Hematopoietic multipotent progenitor cell treated with erythropoietin and hydrocortisone succinate and interleukin-3 and kit ligand, for 6 days (in vitro differentiated cells): Measurements from ENCODE around the gene SLC22A14.
A peak's percentile ranks its signal among the peaks of the same experiment; 100 is the strongest.
"Not testable (repeated sequence)": the region's sequence is repeated elsewhere in the genome, so short reads cannot be mapped to it uniquely, and the experiment has no call there.

Source experiments
- DNase-seq: peaks from one replicate; pipeline ENCODE4 v3.0.0-alpha.2; 2015

SLC22A14 gene, protein sequence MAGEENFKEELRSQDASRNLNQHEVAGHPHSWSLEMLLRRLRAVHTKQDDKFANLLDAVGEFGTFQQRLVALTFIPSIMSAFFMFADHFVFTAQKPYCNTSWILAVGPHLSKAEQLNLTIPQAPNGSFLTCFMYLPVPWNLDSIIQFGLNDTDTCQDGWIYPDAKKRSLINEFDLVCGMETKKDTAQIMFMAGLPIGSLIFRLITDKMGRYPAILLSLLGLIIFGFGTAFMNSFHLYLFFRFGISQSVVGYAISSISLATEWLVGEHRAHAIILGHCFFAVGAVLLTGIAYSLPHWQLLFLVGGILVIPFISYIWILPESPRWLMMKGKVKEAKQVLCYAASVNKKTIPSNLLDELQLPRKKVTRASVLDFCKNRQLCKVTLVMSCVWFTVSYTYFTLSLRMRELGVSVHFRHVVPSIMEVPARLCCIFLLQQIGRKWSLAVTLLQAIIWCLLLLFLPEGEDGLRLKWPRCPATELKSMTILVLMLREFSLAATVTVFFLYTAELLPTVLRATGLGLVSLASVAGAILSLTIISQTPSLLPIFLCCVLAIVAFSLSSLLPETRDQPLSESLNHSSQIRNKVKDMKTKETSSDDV

DNA sequence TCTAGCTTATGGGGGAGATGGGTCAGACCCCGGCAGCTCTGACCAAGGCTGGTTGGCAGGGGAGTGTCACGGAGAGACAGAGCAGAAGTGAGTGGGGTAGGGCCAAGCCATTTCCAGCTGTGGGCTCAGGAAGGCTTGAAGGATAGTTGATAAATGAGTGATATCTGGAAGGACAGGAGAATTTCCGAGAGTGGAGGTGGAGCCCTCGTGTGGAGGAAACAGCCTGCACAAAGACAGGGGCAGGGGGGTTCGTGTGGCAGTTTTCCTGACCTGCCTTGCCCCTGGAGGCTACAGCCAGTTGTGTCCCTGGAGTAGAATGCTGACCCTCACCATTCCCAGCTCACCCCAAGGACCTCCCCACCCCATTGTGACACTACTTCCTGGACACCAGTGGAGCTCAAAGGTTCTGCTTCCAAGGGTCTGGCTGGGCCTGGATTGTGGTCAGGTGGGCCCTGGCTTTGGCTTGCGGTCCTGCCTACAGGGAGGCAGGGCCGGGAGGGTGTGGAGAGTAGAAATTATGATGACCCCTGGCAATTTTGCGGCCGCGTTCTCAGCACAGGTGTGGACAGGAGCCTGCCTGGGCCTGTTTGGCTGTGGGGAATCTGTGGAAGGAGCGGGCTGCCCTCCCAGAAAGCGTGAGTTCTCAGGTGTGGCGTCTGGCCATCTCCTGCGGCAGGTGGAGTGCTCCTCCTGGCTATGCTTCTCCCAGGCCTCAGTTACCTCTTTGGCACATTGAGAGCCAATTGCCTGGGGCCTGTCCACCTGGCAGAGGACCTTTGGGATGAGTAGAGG is at the start of gene SLC22A14:
Gene SLC22A14, plus strand, starts transcription at position 400 of the 792 bp plus-strand sequence. CDS start 23,733 bp downstream, outside the sequence.
- DNase-seq, result no peak

DNA sequence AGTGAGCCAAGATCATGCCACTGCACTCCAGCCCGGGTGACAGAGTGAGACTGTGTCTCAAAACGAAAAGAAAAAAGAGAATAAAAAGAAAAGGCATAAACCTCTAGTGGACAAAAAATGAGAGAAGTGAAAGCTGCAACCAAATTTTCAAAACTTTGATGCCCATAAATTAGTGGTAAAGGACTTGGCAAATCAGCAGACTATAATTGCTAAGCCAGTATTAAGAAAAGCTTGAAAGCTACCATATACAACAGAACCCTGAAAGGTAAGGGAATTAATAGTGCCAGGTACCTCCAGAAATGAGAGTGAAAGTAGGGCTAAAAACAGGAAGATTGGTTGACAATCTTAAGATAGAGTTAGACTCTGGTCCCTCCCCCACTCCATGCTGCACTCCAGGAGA is 49.4 kb upstream of the SLC22A14 start:
- DNase-seq, result no peak

DNA sequence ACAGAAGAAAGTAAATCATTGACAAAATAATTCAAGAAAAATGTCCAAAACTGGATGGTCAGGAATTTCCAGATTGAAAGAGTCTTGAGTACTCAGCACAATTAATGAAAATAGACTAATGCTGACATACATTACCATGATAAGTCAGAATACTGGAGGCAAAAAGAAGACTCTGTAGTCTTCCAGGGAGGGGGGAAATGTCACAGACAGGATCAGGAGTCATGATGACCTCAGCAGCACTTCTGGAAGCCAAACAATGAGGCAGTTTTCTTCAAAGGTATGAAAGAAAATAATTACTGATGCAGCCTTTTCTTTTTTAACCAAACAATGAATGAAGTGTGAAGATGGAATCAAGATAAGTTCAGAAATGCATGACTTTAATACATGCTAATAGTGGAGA is 46.6 kb upstream of the SLC22A14 start:
- DNase-seq, result no peak

DNA sequence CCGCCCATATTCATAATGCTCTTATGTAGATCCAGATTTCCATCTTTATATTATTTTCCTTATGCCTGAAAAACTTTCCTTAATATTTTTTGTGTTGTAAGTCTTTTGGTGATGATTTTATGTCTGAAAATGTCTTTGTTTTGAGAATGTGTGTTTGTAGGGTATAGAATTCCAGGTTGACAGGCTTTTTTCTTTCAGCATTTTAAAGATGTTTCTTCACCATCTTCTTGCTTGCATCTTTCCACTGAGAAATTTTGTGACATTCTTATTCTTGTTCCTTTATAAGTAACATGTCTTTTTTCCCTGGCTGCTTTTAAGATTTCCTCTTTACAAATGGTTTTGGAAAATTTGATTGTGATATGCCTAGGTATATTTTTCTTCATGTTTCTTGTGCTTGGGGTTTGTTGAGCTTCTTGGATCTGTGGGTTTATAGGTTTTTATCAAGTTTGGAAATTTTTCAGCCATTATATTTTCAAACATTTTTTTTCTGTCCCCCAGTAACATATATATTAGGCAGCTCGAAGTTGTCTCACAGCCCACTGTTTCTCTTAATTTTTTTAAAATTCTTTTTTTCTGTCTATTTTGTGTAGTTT is 43.6 kb upstream of the SLC22A14 start:
- DNase-seq, result no peak

DNA sequence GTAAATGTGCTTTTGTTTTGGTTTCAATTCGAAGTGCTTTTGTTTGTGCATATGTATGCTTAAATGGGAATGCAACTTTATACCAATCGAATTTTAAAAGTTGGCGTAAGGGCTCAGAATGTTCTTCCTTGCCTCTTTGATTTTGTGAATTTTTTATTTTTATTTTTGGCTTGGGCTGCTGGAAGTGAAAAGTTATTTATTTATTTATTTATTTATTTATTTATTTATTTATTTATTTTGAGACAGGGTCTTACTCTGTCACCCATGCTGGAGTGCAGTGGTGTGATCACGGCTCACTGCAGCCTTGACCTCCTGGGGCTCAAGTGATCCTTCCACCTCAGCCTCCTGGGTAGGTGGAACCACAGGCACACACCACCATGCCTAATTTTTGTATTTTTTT is 39.3 kb upstream of the SLC22A14 start:
- not testable (repeated sequence) for DNase-seq

DNA sequence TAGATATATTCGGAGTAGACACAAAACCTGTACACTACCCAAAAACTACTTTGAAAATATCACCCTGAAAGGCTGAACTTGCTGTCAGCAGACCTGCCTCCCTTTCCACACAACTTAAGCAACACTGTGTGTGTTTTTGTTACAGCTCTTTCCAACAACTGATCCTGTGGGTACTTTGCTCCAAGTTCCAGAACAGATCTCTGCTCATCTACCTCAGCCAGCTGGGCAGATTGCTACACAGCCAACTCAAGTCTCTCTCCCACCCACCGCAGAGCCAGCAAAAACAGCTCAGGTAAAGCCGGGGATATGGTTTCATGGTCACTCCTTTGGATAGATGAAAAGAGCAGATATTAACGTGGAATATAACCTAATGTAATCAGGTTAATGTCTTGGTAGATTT is 36.2 kb upstream of the SLC22A14 start:
- no peak for DNase-seq

DNA sequence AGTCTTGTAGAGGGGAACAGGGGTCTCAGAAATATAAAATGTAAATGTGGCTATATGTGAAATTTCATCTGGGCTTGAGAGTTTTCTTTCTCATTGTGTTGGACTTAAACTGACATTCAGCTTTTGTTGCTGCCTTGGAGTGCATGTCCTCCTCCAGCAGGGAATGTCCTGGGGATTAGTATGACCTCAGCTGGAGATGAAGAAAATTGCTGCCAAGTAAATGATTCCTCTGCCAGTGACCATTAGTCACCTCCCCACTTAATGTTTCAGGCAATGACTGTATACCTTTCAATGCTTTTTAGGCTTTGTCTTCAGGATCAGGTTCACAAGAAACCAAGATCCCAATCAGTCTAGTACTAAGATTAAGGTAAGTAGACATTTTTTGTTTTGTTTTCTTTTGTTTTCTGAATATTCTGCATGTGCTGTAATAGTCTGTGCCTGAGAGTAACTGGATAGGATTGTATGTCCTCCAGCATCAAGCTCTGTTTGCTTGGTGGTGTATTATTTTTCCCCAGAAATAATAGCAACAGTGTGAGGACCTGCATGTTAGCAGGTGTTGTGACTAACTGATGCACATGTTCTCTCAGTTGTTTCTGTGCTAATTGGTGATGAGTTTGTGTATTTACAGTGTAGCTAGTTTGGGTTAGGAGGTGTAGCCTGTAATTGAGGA is 34.6 kb upstream of the SLC22A14 start:
- DNase-seq, result no peak

DNA sequence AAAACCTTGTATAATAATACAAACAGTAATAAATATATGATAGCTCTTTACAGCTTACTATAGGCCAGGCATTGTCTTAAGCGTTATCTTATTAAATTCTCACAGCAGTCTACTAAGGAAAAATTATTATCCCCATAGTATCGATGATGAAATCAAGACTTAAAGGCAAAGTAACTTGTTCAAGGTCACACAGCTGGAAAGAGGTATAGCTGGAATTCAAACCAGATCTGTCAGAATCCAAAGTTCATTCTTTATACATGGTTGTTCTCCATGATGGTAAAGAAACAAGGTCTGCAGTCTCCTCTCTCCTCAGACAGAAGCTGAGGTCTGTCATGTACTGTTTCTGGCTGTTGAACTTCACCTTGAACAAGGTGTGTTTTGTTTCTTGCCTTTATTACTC is 31.9 kb upstream of the SLC22A14 start:
- no peak for DNase-seq

DNA sequence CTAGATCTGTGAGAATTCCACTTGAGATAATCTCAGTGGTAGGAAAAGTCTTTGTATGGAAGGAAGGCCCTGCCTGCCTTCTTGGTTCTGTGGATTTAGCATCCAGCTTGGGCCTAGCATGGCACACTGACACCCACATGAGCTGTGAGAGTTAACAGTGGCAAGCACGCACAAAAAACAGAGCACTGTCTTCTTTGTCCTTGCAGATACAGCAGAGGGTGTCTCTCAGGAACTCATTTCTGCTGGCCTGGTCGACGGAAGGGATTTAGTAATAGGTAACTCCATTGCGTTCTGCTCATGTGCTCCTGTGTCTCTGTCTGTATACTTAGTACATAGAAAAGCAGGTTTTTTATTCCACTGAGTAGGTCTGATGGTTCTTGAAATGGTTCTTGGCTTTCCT is 30.9 kb upstream of the SLC22A14 start:
- no peak for DNase-seq

DNA sequence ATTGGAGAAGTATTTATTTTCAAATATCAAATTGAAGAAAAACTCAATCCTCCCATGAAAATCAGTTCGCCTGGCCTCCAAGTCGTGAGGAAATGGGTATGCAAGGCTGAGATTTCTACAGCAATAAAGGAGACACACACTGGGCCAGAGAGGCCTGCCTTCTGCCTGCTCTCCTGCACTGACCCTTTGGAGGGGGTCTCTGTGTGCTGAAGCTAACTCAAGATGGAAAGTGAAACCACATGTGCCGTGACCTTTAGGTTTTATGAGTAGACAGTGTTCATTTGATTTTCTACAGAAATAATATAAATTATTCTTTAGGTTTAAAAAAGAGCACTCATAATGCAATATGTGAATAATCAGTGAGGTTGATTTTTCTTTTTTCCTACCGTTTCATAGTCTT is 28.4 kb upstream of the SLC22A14 start:
- no peak for DNase-seq

DNA sequence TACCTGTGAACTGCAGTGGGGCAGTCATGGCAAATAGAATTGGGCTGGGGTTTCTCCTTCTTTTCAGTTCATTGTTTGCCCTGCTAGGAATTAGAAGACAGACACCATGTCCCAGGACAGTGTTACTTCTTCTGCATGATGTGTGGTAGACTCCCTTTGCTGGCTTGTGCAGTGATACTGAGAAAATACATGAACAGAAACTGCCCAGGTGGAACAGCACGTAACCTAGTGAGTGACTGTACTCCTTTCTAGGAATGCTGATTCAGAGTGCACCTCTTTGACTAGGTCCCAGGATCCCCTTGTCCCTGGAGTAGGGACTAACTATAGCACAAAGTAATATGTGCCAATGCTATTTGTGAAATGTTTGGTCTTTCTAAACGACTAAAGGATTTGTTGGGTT is 27.2 kb upstream of the SLC22A14 start:
- no peak for DNase-seq

DNA sequence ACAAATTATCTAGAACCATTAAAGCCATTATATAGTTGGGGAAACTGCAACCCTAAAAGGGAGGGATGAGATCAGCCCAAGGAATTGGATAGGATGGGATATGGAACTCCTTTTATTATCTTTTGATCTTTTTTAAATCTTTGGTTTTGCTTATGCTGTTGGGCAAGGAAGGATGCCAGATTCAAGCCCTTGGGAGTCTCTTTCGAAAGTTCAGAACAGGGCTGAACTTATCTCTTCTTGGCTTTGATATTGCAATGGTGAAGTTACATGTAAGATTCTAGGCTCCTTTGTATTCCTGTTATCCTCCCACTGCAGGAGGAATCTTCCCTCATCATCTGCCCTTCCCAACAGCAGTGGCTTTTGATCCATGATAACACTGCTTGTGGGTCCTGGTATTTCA is 26.5 kb upstream of the SLC22A14 start:
- no peak for DNase-seq

DNA sequence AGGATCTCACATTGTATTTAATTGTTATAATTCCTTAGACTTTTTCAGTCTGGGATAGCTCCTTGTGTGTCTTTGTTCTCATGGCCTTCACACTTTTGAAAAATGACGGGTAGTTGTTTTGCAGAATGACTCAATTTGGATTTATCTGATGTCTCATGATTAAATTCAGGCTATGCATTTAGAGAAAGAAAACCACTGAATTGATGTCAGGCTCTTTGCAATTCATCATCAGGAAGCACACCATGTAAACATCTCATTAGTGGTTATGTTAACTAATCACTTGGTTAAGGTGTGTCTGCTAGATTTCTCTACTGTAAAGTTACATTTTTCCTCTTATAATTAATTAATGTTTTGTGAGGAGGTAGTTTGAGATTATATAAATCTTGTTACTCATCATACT is 24.5 kb upstream of the SLC22A14 start:
- DNase-seq, result peak; percentile 18

DNA sequence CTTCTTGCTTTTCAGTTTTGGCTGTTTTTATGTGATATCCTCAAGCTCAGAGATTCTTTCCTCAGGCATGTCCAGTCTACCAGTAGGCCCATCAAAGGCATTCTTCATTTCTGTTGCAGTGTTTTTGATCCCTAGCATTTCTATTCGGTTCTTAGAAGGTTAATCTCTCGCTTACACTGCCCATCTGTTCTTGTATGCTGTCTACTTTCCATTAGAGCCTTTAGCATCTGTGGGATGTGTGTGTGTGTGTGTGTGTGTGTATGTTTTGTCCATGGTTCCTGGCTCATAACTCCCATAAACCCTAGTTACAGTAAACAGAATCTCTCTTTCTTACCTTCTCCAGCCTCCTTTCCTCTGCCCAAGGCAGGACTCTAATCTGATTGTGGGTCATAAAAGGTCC is 21.6 kb upstream of the SLC22A14 start:
- DNase-seq, result no peak

DNA sequence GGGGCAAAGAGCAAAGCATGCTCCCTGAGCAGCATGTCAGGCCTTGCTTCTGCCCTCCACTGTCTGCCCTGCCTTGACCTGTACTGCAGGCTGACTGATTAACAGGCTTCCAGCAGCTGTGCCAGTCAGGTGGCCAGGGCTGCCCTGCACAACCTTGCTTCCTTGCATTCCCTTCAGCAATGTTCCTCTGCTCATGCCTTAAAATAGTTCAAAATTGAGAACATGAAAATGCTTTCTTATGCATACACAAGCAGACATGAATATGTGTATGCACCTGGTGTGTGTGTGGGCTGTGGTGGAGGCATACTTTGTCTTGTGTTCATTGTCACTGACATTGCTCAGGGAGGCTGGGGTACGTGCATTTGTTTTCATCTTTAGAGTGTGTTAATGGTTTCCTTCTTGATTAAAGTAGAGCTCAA is 17.7 kb upstream of the SLC22A14 start:
- peak; percentile 32 for DNase-seq

DNA sequence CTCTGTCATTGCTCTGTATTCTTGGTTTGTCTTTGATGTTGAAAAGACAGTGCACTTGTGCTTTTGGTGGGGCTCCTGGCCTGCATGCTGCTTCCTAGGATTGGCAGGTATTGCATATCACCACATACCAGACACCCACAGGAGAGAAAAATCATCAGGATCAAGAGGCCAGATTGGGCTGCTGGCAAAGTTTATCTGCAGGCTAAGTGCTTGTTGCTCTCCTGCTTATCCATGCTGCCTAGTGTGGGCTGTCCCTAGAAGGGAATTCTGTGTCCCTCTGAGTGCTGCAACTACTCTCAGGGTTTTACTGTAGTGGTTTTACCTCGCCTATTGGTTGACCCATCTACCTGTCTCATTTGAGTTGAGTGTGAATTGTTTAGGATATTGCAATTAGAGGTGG is 17.3 kb upstream of the SLC22A14 start:
- DNase-seq, result peak; percentile 46

DNA sequence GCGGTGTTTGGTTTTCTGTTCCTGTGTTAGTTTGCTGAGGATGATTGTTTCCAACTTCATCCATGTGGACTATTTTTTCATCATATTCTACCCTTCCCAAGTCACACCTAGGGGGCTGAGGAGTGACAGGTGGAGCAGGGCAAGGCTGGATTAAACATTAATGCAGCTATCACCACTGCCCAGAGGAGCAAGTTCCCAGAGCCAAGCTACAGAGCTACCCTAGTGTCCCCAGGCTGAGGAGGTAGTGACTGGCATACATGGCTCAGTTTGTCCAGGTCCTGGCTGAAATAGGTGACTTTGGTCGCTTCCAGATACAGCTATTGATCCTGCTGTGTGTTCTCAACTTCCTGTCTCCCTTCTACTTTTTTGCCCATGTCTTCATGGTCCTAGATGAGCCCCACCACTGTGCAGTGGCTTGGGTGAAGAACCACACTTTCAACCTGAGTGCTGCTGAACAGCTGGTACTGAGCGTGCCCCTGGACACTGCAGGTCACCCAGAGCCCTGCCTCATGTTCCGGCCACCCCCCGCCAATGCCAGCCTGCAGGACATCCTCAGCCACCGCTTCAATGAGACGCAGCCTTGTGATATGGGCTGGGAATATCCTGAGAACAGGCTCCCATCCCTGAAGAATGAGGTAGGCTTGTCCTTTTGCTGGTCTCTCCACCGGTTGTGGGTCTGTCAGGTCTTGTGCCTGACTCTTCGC is 16.3 kb upstream of the SLC22A14 start, which contains the start of gene SLC22A13:
Gene SLC22A13, plus strand, starts transcription at position 209 of the 704 bp plus-strand sequence. Its CDS starts 49 bp downstream, at position 258.
- no peak for DNase-seq

DNA sequence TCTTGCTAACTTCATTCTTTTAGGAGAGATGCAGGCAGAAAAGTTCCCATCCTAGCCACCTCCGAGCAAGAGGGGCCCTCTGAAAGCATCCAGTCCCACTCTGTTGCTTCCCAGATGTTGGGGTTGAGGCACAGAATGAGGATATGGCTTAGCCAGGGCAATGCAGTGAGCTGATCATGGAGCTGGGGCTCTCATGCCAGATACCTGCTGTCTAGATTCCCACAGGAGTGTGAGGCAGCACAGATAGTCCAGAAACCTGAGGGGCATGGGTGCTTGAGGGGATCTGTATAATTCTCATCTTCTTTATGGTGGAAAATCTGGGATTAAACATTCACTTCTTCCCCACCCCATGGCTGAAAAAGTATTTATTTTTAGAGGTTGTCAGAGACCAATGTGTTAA is 15.3 kb upstream of the SLC22A14 start:
- no peak for DNase-seq

DNA sequence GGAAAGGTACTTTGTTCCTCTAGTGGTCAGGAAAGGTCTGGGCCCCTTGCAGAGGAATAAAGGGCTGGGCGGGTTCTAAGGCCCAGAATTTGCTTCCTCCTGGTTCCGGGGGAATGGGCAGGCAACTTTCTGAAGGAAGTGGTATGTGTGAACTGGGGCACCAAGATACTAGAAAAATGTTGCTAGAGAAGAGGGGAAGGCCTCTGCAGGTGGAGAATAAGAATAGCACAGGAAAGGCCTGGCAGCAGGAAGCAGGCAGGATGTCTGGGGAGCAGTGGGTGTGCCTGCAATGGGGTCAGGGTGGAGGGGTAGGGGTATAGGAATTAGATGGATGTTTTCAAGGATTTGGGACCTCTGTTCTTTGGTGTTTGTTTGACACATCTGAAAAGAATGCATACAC is 14.4 kb upstream of the SLC22A14 start:
- no peak for DNase-seq

DNA sequence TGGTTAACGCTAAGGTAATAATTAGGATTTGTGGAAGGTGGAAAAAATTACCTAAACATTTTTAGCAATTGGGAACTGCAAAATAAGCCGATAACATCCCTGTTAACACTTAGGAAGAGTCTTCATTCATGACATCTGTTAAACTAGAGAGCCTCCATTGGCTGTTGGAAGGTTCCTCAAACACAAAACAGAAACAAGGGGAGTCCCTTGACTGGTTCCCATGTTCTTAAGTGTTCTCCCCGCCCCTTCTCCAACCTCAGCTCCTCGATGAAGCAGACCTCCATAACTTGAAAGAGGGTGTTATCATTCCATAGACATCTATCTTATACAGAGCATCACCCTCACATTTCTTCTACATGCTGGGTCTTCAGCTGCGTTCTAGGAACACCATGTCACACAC is 14.0 kb upstream of the SLC22A14 start:
- no peak for DNase-seq

DNA sequence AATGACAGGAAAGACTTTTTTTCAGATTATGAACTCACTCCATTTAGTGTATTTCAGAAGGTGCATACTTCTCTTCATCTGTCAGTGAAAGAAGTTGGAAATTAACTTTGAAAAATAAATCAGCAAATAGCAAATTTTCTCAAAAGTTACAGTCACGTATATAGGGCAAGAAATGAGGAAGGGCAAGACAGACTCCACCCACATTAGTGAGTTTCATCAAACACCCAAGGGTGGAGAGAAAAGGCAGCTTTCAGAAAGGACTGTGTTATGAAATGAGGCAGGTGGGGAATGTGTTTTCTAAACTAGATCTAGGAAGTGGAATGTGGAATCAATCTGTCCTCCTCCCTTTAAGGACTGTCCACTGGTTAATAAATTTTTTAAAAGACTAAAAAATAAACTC is 13.6 kb upstream of the SLC22A14 start:
- DNase-seq, result peak; percentile 54

DNA sequence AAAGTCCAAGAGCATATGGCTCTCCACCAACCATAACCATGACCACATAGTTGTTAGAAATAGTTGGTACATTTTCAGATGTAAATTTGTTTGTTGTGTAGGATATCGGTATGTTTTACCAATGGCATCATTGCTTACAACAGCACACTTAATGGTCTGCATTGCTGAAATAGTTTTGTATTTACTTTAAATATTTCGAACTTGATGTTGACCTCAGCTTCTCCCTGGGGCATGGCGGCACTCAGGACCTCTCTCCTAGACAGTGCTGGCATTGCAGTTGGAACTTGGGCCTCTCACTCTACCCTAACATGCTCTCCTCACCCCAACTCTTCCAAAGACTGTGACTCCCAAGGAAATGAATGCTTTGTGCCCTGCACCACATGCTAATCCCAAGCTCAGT is 11.5 kb upstream of the SLC22A14 start:
- DNase-seq, result no peak
